ENCODE results near the gene GSG1L.

The GSG1L gene

DNA sequence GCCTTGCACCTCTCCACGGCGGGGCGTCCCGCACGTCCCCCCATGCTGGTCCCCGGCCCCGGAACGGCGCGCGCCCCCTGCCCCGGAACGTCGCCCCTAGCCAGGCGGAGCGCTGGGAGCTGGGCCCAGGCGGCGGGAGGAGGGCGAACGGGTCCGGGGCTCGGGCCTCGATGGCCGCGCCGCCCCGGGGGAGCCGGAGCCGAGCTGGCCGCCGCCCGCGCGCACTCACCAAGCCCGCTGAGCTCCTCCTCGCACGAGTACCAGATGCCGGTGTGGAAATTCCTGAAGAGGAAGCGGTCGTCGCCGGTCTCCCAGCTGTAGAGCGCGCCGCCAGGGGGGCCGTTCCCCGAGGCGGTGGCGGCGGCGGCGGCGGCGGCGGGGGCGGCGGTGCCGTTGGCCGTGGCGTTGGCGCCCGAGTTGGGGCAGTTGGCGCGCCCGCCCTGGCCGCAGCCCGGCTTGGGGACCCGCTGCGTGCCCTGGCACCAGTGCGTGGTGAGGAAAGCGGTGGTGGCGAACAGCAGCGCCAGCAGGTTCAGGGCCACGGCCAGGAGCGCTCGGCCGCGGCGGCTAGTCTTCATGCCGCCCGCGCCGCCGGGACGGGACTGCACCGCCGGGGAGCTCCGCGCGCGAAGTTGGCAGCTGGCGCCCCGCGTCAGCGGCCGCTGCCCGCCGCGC lies 530 bp downstream of the GSG1L start:
- DNase-seq = no peak

DNA sequence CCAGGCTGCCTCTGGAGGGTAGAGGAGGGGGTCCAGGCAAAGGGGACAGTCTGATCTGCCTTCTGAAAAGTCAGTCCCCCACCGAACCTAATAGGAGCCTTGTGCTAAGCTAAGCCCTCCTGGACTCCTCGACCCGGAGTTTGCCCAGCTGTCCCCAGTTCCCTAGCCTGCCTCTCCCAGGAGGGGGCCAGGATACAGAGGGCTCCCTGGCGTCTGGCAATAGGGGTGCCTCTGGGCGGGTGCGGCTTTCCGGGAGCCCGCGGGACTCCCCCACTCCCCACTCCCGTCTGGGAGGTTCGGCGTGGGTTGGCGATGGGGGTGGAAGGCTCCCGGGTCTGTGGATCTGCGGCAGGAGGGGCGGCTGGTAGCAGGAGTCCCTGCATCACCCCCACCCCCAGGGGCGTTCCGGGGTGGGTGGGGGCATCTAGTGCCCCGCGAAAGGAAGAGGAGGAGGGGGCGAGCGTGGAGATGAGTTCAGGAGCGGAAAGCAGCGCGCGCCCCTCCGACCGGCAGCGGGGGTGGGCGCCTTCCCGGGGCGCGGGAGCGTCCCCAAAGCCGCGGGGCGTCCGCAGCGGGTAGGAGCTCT lies 1.2 kb downstream of the GSG1L start:
- DNase-seq = no peak

DNA sequence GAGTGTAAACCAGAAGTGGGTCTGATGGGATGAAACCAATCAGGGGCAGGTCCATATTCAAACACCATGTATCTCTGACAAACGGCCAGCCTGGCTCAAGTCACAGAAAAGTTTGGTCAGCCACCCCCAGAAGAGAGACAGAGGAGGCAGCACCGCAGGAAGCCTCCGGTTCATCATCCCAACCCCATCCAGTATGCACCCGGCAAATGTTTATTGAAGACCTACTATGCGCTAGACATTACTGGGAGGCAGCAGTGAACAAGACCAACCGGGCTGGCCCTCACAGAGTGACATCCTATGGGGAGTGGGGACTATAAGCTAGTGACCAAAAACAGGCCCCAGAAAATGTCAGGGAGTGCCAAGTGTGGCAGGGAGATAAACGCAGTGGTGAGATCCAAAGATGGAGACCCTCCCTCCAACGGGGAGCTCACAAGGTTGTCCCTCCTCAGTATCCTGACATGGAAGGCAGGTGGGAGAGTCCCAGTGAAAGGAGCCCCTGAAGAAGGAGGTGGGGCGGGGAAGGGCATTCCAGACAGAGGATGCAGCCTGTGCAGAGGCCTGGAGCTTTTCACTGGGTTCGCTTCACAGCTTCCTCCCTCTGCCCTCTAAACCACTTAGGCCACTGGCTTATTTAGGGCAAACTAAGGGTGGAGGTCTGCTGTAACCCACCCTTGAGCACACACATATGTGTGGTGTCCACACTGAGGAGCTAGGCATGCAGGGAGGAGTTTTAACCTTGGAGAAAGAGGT lies 2.0 kb downstream of the GSG1L start:
- DNase-seq = no peak

DNA sequence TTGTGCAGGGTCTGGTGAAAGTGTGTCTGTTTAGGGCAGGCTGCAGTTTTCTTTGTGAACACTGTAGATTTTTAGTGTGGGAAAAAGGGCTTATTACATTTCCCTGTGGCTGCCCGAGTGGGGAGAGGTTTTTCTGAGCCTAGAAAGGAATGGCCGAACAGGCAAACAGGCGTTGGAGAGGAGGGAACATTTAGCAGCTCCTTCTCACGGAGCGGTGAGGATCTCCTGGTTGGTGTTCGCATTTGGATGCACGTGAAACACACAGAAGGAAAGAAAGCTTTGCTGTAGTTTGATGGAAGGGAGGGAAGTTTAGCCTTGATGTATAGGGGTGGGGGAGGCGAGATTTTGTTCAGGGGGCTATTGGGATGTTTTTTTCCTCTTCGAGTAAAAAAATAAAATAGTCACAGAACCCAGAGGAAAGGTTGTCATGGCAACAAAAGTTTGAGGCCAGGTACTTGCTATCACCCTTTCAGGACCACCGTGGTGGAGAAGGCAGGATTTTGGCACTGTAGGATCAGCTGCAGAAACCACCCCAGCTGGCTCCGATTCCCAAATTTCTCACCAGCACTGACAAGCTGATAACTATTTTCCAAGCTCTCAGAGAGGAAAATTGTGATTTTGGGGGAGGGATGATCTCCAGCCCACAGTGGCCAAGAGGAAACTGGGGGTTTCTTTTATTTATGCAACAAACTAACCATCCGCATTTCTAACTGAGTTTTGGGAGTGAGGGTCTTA lies 3.5 kb downstream of the GSG1L start:
- DNase-seq = no peak

DNA sequence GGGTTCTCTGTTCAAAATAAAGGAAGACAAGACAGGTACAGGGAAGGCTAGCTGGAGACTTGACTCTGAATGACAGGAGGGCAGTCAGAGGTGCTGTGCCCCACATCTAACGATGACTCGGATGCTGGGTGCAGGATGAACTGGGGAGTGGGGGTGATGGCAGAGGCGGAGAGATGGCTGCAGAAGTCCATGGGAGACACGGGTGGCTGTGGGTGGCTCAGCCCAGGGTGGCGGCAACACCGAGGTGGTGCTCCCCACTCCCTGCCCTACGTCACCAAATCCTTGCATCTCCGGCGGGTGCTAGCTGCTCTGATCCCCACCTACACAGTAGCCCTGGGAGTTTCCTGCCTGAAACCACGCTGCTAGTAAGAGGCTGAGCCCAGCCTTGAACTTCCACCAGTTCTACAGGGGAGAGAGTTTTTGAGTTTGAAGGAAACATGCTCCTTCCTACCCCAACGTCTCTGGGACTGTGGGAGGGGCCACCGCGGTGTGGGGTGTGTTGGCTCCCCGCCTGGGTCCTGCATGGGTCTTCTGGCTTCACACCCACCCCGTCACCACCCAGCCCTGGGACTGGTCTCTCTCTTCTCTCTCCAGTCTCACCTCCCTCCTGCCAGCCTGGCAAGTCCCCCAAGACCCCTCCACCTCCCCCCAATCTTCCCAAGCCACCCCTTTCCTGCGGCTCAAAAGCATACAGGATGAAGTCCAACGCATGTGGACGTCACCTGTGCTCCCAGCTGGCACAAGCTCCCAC lies 4.5 kb downstream of the GSG1L start:
- DNase-seq = no peak

DNA sequence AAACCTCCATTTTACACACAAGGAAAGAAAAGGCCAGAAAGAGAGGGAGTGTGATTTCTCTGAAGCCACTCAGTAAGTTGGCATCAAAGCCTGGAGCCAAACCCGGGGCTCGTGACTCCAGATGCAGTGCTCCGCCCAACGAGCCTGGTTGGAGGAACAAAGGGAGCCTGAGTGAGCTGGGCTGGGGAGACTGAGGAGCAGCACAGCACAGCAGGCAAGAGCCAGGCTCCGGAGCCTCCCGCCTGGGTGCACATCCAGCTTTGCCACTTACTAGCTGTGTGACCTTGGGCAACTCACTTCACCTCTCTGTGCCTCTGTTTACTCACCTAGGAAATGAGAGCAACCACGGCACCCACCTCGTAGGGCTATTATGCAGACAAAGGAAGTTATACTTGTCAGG lies 5.6 kb downstream of the GSG1L start:
- DNase-seq = no peak

DNA sequence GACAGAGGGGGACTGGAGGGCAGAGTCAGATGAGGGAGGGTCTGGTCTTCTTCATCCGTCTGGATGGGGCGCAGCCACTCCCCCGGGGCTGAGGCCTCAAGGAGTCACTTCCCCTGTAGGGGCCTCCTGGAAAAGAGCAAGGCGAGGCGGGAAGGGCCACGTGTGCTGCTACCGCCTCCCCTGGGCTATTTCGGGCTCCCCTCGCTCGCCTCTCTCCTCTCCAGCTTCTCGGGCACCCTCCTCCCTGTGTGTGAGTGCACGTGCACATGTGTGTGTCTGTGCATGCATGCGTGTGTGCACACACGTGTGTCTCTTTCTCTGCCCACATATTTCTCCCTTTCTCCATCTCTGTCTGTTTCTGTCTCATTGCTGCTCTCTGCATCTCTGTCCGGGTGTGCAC lies 10.1 kb downstream of the GSG1L start:
- no peak for DNase-seq

DNA sequence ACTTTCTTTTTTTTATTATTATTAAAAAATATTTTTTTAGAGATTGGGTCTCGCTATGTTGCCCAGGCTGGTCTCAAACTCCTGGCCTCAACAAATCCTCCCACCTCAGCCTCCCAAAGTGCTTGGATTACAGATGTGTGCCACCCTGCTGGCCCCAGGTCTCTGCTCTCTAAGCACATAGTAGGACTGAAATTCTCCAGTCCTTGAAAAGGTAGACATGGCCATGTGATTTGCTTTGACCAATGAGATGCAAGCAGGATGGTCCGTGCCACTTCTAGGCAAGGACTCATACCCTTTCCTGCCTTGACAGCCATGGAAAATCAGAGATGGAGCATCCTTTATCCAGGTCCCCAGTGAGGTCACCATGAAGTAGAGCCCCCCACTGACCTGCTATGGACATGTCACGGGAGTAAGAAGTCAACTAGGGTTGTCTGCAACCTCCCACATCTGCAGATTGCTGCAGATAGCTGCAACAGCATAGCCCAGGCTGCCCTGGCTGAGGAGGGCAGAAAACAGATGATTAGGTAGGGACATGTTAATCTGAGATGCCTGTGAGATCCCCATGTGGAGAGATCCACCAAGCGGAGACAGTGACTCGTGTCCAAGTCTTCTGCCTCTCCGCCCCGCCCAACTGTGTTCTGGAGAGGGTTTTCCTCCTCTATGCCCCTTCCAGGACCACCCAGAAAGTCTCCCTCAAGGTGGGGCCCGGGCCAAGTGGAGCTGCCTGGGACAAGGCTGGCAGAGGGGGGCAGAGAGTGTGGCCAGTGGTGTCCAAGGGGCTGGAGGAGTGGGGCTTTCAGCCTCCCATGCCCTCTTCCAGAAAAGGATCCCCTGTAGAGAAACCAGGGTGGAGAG lies 11.0 kb downstream of the GSG1L start:
- no peak for DNase-seq

DNA sequence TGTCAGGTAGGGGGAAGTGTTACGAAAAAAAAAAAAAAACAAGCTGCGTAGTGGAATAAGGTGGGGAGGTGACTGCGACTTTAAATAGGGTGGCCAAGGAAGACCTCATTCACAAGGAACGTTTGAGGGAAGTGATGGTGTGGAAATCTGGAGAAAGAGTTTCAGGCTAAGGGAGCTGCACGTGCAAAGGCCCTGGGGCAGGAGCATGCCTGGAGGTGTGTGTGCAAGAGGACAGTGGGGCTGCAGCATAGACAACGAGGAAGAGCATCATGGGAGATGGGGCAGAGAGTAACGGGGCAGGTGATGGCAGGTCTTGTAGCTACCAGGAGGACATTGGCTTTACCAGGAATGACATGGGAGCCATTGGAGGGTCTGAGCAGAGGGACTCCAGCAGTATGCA lies 12.0 kb downstream of the GSG1L start:
- DNase-seq = no peak

DNA sequence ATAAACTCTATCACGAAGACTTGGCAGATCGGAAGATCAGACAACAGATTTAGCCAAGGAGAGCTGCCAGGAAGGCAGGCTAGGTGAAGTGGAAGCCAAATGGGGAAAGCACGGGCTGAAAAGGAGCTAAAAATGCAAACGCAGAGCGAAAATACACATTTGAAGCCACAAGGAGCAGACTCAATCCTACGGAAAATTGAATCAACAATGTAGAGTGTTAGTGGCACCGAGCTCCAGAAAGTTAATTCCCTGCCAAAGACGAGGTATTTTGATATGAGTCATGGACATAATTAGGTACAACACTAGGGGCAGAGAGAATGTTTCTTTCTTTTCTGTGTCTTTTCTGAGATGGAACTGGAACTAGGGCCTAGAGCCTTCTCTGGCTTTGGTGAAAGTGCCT lies 20.7 kb downstream of the GSG1L start:
- DNase-seq = no peak

DNA sequence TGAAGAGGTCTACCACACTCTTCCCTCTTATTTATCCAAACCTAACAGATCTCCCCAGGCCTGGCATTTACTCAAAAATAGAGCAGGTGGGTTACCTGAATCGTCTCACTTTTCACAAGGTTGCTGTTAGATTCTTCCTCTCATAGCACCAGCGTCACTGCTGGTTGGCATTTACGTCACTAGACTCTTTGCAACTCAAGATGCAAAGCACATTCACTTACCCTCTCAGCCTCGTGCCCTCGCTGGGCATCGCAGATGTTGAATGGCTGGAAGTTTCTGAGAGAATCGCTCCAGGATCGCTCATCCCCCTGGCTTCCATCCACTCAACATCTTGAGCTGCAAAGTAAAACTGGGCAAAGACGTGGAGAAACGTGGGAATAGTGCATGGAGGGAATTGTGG lies 21.9 kb downstream of the GSG1L start:
- no peak for DNase-seq

DNA sequence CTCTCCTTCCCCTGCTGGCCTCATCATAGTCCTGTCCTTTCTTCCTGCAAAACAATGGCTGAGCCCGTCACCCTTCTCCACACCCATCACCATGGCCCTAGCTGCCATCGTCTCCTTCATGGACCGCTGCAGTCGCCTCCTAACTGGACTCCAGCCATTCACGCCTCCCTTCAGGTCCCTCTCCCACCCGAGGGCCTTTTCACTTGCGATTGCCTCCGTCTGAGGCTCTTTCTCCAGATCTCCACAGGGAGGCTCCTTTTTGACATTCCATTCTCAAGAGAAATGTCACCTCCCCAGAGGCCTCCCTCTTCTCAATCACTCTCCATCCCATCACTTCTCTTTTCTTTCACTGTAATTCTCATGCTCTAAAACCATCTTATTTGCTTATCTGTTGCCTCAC lies 23.5 kb downstream of the GSG1L start:
- DNase-seq = no peak

DNA sequence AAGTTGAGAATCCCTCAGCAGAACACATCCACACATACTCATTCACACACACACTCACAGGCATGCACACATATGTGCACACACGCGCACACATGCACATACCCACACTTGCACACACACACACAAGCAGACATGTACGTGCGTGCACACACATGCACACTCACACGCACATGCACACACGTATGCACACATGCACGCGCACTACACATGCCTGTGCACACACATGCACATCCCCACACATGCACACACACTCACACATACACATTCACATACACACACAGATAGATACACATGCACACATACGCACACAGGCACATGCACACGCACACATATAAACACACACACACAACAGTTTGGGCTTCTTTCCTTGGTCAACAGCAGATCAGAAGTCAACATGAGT lies 24.0 kb downstream of the GSG1L start:
- no peak for DNase-seq

DNA sequence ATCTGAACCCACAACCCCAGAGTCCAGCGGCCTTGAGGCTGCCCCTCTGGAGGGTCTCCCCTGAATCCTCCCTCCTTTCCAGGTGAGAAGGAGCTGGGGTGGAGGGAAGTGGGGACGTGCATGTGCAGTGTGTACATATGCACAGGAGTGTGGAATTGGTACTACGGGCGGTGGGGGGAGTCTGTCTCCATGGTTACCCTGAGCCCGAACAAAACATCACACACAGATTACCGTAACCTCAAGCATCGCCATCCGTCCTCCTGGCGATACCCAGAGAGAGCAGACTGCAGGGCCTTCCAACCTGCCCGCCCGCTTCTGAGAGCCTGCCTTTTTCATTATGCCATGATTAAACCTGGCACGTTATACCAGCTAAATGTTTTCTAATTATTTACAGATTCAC lies 25.1 kb downstream of the GSG1L start:
- no peak for DNase-seq

DNA sequence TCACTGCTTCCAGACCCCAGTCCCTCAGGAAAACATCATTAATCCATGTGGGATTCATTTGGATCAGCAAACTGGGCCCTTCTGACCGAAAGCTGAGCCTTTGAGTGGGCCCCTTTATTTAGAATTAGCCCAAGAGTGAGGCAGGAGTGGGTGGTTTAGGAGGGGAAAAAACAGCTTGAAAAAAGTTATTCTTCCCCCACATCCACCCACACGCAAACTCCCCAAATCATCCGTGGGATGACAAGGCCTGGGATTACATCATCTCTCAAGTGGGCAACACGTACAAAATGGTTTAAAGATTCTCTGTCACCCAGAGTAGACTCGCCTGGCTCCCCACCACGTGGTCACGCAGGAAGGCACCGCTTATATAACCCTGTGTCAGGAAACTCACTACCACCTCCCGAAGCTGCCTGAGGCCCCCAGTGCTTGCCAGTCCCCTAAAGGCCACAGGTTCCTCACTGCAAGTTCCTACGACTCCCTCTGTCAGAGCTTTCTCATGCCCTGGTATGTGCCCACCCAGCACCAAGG lies 27.6 kb downstream of the GSG1L start:
- no peak for DNase-seq

DNA sequence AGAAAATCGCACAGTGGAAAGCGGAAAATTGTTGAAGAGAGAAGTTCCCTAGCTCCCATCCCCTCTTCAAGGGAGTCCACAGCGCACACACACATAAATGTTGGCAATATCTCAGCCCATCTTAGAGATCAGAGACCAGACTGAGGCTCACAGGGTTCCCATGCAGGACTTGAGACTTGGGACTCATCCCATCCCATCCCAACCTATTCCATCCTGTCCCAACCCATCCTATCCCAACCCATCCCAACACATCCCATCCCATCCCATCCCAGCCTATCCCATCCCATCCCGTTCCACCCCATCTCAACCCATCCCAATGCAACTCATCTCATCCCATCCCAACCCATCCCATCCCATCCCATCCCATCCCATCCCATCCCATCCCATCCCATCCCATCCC lies 29.6 kb downstream of the GSG1L start:
- DNase-seq = no peak

DNA sequence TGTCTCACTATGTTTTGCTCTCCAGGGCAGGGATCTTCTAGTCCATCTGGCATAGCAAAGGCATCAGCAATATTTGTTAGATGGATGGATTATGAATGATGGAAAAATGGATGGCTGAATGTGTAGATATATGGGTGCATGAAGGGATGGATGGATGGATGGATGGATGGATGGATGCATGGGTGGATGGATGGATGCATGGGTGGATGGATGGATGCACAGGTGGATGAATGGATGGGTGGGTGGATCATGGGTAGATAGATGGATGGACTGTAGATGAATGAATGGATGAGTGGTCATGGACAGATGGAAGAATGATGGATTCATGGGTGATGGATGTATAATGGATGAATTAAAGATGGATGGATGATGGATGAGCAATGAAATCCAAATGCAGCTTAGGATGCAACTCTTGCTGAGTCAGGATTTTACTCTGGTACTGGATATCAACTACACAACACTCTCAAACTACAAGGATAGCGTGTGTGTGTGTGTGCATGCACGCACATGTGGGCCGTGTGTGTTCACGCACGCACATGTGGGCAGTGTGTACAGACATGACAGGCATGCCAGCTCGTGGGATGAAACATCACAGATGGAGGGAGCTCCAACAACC lies 34.0 kb downstream of the GSG1L start:
- no peak for DNase-seq

DNA sequence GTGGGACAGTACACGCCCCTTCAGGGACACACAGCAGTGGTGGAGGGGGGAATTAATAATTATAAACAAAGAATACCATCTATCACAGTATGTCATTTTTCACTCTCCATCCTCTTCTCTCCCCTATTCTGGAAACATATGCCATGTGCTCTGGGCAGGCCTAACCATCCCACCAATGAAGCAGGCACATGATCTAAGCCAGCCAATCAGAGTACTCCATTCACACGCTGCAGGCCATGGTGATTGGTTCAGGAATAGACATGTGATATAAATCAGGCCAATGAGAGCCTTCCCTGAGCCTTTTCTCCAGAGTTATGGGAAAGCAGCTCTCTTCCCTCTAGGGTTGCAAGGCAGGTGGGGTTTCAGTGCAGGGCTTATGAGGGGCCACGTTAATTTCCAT lies 36.5 kb downstream of the GSG1L start:
- DNase-seq = no peak

DNA sequence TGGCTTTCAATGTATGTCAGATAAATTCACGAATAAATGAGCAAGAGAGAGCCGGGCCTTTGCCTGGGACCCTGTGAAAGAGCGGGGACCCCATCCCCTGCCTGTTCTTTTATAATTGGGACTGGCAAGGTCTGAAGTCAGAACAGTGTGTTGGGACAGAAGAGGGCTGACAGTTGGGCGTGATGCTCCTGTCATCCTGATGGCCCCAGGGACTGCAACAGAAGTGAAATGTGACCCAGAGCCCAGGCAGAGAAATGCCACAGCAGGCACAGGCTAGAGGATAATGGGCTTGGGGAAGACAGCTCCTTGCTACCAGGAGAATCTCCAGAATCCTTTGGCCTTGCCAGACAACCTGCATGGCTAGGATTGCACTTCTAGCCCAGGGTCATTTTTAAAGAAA lies 37.9 kb downstream of the GSG1L start:
- no peak for DNase-seq

DNA sequence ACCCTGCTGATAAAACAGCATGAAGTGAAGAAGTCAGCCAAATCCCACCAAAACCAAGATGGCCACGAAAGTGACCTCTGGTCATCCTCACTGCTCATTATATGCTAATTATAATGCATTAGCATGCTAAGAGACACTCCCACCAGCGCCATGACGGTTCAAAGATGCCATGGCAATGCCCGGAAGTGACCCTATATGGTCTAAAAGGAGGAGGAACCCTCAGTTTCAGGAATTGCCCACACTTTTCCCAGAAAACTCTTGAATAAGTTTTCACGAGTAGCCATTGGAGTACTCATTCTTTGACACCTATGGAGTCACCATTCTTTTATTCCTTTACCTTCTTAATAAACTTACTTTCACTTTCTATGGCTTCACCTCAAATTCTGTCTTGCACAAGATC lies 44.3 kb downstream of the GSG1L start:
- no peak for DNase-seq

DNA sequence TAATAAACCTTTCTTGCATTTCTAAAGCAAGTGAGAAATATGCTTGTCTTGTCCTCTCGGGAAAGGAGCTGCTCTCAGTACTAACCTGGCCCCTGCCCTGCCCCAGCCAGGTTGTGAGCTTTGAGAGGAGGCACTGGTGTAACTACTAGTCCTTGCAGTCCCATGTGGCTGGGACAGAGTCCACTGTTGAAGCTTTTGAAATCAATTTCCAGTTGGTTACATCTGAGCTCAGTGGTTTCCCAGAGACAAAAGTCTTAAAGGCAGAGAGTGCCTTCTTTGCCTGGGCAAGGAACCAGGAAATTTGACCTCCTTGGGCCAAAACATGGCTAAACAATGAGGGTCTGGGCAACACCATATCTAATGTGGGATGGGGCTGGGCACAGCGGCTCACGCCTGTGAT lies 48.7 kb downstream of the GSG1L start:
- DNase-seq = no peak

Measured in T-helper 2 cell (primary cell).